WERI-Rb-1 (cell line): ENCODE measurements around the gene PLEKHJ1.

Source experiments
- DNase-seq: peaks from one replicate; pipeline ENCODE4 v3.0.0-alpha.2; 2020
- H3K27ac ChIP-seq: fragments of 250-450 bp; sonication (Bioruptor Pico); 2 replicates; pipeline ENCODE4 v1.5.1; 2020; ENCODE audit warnings: mild to moderate bottlenecking, moderate library complexity
- H3K27me3 ChIP-seq: fragments of 250-450 bp; sonication (Bioruptor Pico); 2 replicates; pipeline ENCODE4 v1.5.1; 2021; ENCODE audit warnings: mild to moderate bottlenecking, low read depth, moderate library complexity; ENCODE audit not compliant: insufficient read depth, severe bottlenecking
- H3K36me3 ChIP-seq: fragments of 250-450 bp; sonication (Bioruptor Pico); 2 replicates; pipeline ENCODE4 v1.5.1; 2020; ENCODE audit warnings: mild to moderate bottlenecking, moderate library complexity
- H3K4me3 ChIP-seq: 2 replicates; pipeline ENCODE4 v1.5.1; 2011; ENCODE audit warnings: low read depth, mild to moderate bottlenecking, control low read depth, low read length
- H3K9me3 ChIP-seq: fragments of 250-450 bp; sonication (Bioruptor Pico); 2 replicates; pipeline ENCODE4 v1.5.1; 2021; ENCODE audit warnings: mild to moderate bottlenecking, moderate library complexity; ENCODE audit not compliant: severe bottlenecking
- TF ChIP-seq, protein P1 (sequence below): IDR thresholded peaks from 2 replicates; pipeline ENCODE4 v1.5.1; 2011; ENCODE audit warnings: low read depth, mild to moderate bottlenecking, control low read depth, inconsistent platforms, low read length

Gene PLEKHJ1

DNA sequence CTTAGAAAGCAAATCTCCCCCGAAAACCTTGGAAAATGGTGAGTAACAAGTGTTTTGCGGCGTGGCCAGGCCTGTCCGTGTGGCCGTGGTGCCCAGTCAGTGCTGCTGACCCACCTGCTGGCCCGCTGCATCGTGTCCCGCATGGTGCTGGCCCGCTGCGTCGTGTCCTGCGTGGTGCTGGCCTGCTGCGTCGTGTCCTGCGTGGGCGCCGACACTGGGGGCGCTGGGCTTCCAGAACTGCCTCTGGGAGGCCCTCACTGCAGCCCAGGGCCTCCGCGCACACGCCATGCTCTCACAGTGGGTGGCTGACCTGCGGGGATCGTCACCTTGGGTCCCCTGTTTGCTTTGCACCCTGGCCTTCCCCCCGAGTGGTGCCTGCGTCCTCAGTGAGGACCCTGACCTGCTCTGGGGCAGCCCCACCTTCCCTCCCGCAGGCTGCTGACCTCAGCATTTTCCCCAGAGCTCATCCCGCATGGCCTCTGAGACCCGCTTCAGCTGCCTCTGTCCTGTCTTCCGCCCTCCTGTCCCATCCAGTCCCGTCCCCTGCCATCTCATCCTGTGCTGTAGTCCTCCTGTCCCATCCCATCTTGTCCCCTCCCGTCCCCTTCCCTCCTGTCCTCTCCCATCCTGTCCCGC lies 10.6 kb downstream of the PLEKHJ1 start:
- TF ChIP-seq, protein P1, sequence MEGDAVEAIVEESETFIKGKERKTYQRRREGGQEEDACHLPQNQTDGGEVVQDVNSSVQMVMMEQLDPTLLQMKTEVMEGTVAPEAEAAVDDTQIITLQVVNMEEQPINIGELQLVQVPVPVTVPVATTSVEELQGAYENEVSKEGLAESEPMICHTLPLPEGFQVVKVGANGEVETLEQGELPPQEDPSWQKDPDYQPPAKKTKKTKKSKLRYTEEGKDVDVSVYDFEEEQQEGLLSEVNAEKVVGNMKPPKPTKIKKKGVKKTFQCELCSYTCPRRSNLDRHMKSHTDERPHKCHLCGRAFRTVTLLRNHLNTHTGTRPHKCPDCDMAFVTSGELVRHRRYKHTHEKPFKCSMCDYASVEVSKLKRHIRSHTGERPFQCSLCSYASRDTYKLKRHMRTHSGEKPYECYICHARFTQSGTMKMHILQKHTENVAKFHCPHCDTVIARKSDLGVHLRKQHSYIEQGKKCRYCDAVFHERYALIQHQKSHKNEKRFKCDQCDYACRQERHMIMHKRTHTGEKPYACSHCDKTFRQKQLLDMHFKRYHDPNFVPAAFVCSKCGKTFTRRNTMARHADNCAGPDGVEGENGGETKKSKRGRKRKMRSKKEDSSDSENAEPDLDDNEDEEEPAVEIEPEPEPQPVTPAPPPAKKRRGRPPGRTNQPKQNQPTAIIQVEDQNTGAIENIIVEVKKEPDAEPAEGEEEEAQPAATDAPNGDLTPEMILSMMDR: no peak
- no peaks in the 10 kb centered on the region for H3K9me3 ChIP-seq
- no peak overlapping the region for H3K4me3 ChIP-seq
- peaks cover 75% of the 10 kb centered on the region for H3K36me3 ChIP-seq
- no peak overlapping the region for H3K27ac ChIP-seq
- no peak for DNase-seq
- H3K27me3 ChIP-seq: no peaks in the 10 kb centered on the region

GRCh38 chr19:2224754-2225349 lies 11.3 kb downstream of the PLEKHJ1 start:
- Histone ChIP-seq H3K27ac (no peak overlapping the region), H3K27me3 (no peaks in the 10 kb centered on the region), H3K36me3 (peaks cover 75% of the 10 kb centered on the region), H3K4me3 (no peak overlapping the region), H3K9me3 (no peaks in the 10 kb centered on the region)
- DNase-seq: no peak
- TF ChIP-seq, protein P1: no peak

DNA sequence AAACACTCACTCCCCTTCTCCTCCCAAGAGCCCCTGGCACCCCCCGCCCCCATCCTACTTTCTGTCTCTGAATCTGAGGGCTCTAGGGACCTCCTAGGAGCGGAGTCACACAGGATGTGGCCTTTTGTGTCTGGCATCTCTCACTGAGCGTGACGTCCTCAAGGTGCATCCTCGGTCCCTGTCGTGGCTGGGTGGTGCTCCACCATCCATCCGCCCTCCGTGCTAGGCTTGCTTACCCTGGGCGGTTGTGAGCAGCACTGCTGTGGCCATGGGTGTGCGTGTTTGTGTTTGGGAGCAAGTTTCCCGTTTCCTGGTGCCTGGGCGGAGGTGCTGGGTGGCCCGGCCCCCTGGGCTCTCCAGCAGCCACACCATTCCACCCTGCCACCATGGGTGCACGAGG lies 12.2 kb downstream of the PLEKHJ1 start:
- peaks cover 71% of the 10 kb centered on the region for H3K36me3 ChIP-seq
- H3K27me3 ChIP-seq: no peaks in the 10 kb centered on the region
- H3K9me3 ChIP-seq: no peaks in the 10 kb centered on the region
- DNase-seq: no peak
- TF ChIP-seq, protein P1: no peak
- no peak overlapping the region for H3K4me3 ChIP-seq
- no peak overlapping the region for H3K27ac ChIP-seq

DNA sequence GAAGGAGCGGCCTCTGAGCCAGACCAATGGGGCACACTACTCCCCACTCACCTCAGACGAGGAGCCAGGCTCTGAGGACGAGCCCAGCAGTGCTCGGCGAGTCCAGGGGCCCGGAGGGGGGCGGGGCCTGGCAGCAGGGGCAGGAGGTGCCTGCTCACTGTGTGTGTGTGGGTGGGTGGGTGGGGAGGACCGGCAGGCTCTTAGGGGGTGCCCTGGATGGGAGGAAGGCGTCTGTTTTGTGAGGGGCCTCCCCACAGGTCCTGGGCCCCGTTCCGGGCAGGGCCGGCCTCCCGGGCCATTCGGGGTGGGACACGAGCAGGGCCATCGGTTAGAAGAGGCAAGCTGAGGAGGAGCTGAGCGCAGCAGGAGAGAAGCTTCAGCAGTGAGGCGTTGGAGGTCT lies 12.7 kb downstream of the PLEKHJ1 start:
- Histone ChIP-seq H3K36me3 (peaks cover 71% of the 10 kb centered on the region), H3K27ac (no peak overlapping the region), H3K4me3 (no peak overlapping the region), H3K27me3 (no peaks in the 10 kb centered on the region), H3K9me3 (no peaks in the 10 kb centered on the region)
- DNase-seq: no peak
- TF ChIP-seq, protein P1: no peak

- DNase-seq: peak; percentile 31
- Histone ChIP-seq H3K27me3 (no peaks in the 10 kb centered on the region), H3K4me3 (no peak overlapping the region), H3K27ac (no peak overlapping the region), H3K36me3 (peaks cover 80% of the 10 kb centered on the region), H3K9me3 (no peaks in the 10 kb centered on the region)
- TF ChIP-seq, protein P1: peak; percentile 50; the same call in 1 of the 2 replicates
Measured at GRCh38 chr19:2221918-2222317, 14.2 kb downstream of the PLEKHJ1 start.
